K562 (cell line): ENCODE results near the gene BMP6. TPM values are rescaled to one million over a fixed set of nuclear protein-coding genes. Genes with fewer than 3 reads are reported as not detected.
A peak's percentile ranks its signal among the peaks of the same experiment; 100 is the strongest.

ENCODE experiments used
- MAFF ChIP-seq: IDR thresholded peaks from 2 replicates; pipeline ENCODE4 v1.6.1; 2012; ENCODE audit warnings: low read length, improper control_type of control experiment
- MAFG ChIP-seq: fragments of 450-650 bp; conservative IDR thresholded peaks from 2 replicates; pipeline ENCODE4 v1.6.1; 2016; ENCODE audit warnings: missing genetic modification characterization, missing compliant biosample characterization
- POLR2G ChIP-seq: fragments of 200-400 bp; formaldehyde crosslinking; IDR thresholded peaks from 2 replicates; pipeline ENCODE4 v1.6.1; 2017; ENCODE audit warnings: low read depth, mild to moderate bottlenecking, antibody characterized with exemption, low read length, moderate library complexity
- ZNF586 ChIP-seq: fragments of 450-650 bp; formaldehyde crosslinking; conservative IDR thresholded peaks from 2 replicates; pipeline ENCODE4 v1.4.0; 2020; ENCODE audit warnings: mild to moderate bottlenecking, moderate library complexity
- polyA plus RNA-seq, 8 experiments: library from polyadenylated mRNA; depleted of rRNA in 4 of 8; stranded (reverse) in 5 of 8; unstranded in 3 of 8; fragments of >200 nt; fragmentation: Nextera tagmentation in 2 of 8; fragmentation: Illumina TruSeq in 1 of 8; extraction: Ambion mirVana in 2 of 8; extraction: Trizol in 1 of 8; gene quantifications; 2 replicates each; pipeline versions ENCODE4 v1.2.1 to v1.2.3, GENCODE V29; 2011 to 2014; ENCODE audit warnings: inconsistent platforms in 1 of 8, missing spikeins in 1 of 8
- total RNA-seq, 7 experiments: library from RNA; depleted of rRNA in 6 of 7; stranded (reverse); fragments of >200 nt in 6 of 7; fragmentation: Illumina TruSeq in 2 of 7; extraction: Trizol in 2 of 7; gene quantifications; 2 replicates each; pipeline versions ENCODE4 v1.2.1 to v1.2.3, GENCODE V29; 2011 to 2021; ENCODE audit warnings: low replicate concordance in 1 of 7
- TF ChIP-seq, protein P1 (sequence below): fragments of 450-650 bp; IDR thresholded peaks from 2 replicates; pipeline ENCODE4 v1.6.1; 2016
- TF ChIP-seq, protein P2 (sequence below): IDR thresholded peaks from 3 replicates; pipeline ENCODE4 v1.6.1; 2011; ENCODE audit warnings: borderline replicate concordance, mild to moderate bottlenecking; ENCODE audit not compliant: insufficient read length, insufficient read depth
- TF ChIP-seq, protein P3 (sequence below): fragments of 250-450 bp; sonication (Bioruptor Pico); IDR thresholded peaks from 2 replicates; pipeline ENCODE4 v1.5.1; 2021; ENCODE audit warnings: mild to moderate bottlenecking
- TF ChIP-seq, protein P4 (sequence below), 2 experiments: fragments of 450-650 bp in 1 of 2; sonication (generic) in 1 of 2; formaldehyde crosslinking; conservative IDR thresholded peaks; 2 replicates each; pipeline versions ENCODE4 v1.4.0 to v1.8.1; 2020 to 2022; ENCODE audit warnings: mild to moderate bottlenecking in 1 of 2, missing genetic modification reagents in 1 of 2
- TF ChIP-seq, protein P5 (sequence below): fragments of 450-650 bp; formaldehyde crosslinking; IDR thresholded peaks from 2 replicates; pipeline ENCODE4 v1.4.0; 2022; ENCODE audit warnings: mild to moderate bottlenecking, moderate library complexity
- TF ChIP-seq, protein P6 (sequence below), 2 experiments: fragments of 450-650 bp; IDR thresholded peaks; 2 replicates each; pipeline ENCODE4 v1.6.1; 2016; ENCODE audit warnings: mild to moderate bottlenecking in 2 of 2, borderline replicate concordance in 1 of 2, low read depth in 1 of 2, moderate library complexity in 1 of 2
- TF ChIP-seq, protein P7 (sequence below): sonication (generic); formaldehyde crosslinking; IDR thresholded peaks from 2 replicates; pipeline ENCODE4 v1.9.0; 2022; ENCODE audit warnings: mild to moderate bottlenecking, missing genetic modification reagents

BMP6 gene
- total and polyA plus RNA-seq, 9 of the 15 experiments (the other 6 are each of a cell fraction or from before 2014, with no cell fraction given) = 0.01 to 0.13 (median 0.06) TPM; not detected in 3

DNA sequence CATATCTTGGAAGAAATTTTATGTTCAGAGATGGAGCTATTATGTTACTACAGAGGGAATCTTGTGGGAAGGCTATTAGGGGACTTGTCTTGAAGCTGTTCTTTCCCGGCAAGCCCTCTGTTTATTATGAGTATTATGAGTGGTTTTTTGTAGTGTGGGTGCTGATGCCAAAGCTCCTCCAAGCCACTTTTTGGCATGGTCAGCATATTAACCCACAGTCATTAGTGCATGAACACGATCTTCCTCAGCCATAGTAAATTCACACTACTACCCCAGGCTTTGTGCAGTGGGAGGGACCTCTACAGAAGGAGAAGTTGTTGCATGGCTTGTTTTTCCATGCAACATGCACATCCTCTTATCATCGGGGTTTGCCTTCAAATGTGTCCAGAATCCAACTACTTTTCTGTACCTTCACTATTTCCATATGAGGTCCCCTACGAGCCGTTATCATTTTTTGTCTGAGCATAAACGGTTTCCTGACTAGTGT, 6.5 kb upstream of the BMP6 start (continued):
- TF ChIP-seq, protein P1, sequence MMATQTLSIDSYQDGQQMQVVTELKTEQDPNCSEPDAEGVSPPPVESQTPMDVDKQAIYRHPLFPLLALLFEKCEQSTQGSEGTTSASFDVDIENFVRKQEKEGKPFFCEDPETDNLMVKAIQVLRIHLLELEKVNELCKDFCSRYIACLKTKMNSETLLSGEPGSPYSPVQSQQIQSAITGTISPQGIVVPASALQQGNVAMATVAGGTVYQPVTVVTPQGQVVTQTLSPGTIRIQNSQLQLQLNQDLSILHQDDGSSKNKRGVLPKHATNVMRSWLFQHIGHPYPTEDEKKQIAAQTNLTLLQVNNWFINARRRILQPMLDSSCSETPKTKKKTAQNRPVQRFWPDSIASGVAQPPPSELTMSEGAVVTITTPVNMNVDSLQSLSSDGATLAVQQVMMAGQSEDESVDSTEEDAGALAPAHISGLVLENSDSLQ = no peak
- TF ChIP-seq, protein P2, sequence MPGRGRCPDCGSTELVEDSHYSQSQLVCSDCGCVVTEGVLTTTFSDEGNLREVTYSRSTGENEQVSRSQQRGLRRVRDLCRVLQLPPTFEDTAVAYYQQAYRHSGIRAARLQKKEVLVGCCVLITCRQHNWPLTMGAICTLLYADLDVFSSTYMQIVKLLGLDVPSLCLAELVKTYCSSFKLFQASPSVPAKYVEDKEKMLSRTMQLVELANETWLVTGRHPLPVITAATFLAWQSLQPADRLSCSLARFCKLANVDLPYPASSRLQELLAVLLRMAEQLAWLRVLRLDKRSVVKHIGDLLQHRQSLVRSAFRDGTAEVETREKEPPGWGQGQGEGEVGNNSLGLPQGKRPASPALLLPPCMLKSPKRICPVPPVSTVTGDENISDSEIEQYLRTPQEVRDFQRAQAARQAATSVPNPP = no peak
- TF ChIP-seq, protein P3, sequence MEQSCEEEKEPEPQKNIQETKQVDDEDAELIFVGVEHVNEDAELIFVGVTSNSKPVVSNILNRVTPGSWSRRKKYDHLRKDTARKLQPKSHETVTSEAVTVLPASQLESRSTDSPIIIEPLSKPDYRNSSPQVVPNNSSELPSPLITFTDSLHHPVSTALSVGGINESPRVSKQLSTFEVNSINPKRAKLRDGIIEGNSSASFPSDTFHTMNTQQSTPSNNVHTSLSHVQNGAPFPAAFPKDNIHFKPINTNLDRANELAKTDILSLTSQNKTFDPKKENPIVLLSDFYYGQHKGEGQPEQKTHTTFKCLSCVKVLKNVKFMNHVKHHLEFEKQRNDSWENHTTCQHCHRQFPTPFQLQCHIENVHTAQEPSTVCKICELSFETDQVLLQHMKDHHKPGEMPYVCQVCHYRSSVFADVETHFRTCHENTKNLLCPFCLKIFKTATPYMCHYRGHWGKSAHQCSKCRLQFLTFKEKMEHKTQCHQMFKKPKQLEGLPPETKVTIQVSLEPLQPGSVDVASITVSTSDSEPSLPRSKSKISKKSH (CRISPR knock-in tag) = no peak
- TF ChIP-seq MAFG (tag) = peak; percentile 53
- TF ChIP-seq, protein P4, sequence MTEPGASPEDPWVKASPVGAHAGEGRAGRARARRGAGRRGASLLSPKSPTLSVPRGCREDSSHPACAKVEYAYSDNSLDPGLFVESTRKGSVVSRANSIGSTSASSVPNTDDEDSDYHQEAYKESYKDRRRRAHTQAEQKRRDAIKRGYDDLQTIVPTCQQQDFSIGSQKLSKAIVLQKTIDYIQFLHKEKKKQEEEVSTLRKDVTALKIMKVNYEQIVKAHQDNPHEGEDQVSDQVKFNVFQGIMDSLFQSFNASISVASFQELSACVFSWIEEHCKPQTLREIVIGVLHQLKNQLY (CRISPR knock-in tag; conservative IDR thresholded peaks at IDR 0.05) = no peak
- TF ChIP-seq, protein P5, sequence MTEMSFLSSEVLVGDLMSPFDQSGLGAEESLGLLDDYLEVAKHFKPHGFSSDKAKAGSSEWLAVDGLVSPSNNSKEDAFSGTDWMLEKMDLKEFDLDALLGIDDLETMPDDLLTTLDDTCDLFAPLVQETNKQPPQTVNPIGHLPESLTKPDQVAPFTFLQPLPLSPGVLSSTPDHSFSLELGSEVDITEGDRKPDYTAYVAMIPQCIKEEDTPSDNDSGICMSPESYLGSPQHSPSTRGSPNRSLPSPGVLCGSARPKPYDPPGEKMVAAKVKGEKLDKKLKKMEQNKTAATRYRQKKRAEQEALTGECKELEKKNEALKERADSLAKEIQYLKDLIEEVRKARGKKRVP = no peak
- TF ChIP-seq MAFF = peak; percentile 63
- TF ChIP-seq, protein P6, sequence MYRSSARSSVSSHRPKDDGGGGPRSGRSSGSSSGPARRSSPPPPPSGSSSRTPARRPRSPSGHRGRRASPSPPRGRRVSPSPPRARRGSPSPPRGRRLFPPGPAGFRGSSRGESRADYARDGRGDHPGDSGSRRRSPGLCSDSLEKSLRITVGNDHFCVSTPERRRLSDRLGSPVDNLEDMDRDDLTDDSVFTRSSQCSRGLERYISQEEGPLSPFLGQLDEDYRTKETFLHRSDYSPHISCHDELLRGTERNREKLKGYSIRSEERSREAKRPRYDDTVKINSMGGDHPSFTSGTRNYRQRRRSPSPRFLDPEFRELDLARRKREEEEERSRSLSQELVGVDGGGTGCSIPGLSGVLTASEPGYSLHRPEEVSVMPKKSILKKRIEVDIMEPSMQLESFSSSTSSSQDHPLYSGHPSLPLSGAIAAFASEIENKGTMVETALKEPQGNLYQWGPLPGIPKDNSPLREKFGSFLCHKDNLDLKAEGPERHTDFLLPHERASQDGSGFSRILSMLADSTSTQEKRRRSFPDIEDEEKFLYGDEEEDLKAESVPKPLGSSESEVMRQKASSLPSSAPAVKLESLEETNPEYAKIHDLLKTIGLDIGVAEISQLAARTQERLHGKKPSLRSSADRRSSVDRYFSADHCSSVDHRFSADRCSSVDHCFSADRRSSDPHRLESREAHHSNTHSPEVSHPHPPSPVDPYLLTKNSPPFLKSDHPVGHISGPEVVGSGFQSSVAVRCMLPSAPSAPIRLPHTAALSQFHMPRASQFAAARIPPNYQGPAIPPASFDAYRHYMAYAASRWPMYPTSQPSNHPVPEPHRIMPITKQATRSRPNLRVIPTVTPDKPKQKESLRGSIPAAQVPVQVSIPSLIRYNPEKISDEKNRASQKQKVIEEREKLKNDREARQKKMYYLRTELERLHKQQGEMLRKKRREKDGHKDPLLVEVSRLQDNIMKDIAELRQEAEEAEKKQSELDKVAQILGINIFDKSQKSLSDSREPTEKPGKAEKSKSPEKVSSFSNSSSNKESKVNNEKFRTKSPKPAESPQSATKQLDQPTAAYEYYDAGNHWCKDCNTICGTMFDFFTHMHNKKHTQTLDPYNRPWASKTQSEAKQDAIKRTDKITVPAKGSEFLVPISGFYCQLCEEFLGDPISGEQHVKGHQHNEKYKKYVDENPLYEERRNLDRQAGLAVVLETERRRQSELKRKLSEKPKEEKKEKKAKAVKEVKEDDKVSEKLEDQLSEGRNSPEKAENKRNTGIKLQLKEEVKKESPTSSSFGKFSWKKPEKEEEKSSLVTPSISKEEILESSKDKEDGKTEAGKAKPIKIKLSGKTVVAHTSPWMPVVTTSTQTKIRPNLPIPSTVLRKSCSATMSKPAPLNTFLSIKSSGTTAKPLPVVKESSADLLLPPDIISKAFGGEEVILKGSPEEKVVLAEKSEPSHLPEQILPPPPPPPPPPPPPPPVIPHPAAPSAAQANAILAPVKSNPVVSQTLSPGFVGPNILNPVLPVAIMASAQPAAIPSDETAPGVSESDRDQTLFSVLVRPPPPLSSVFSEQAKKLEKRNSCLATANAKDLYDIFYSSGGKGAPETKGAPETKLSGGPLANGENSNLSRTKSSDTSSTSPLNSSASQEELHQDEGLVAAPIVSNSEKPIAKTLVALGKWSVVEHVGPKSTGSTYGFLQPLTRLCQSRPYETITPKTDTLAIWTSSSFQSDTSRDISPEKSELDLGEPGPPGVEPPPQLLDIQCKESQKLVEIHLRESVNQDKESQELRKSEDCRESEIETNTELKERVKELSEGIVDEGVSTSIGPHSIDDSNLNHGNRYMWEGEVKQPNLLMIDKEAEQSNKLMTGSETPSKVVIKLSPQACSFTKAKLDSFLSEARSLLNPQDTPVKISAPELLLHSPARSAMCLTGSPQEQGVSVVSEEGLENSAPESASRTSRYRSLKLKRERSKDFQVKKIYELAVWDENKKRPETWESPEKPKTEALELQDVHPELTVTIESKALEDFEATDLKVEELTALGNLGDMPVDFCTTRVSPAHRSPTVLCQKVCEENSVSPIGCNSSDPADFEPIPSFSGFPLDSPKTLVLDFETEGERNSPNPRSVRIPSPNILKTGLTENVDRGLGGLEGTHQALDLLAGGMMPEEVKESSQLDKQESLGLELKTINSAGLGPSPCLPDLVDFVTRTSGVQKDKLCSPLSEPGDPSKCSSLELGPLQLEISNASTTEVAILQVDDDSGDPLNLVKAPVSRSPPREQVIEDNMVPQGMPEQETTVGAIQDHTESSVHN (IDR thresholded peaks at IDR 0.05; ENCODE audit: borderline replicate concordance in 1 of 2, low read depth in 1 of 2) = no peak
- TF ChIP-seq, protein P7, sequence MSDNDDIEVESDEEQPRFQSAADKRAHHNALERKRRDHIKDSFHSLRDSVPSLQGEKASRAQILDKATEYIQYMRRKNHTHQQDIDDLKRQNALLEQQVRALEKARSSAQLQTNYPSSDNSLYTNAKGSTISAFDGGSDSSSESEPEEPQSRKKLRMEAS (CRISPR knock-in tag) = no peak
- TF ChIP-seq ZNF586 (CRISPR knock-in tag) = no peak
- no peak for TF ChIP-seq POLR2G
